GM18517 (cell line): Measurements from ENCODE around the gene EPAS1.

Experiments
- ATAC-seq: cut with Tn5 transposase; IDR thresholded peaks from one replicate; pipeline ENCODE4 v1.9.1; 2021; ENCODE audit warnings: mild to moderate bottlenecking, moderate library complexity; ENCODE audit not compliant: unreplicated experiment

EPAS1 gene

GRCh38 chr2:46430413-46430812 lies 133.2 kb downstream of the EPAS1 start:
- ATAC-seq = no peak

- ATAC-seq = no peak
Measured at GRCh38 chr2:46430992-46431391, 133.8 kb downstream of the EPAS1 start.

- no peak for ATAC-seq
Measured at GRCh38 chr2:46431481-46432235, 134.5 kb downstream of the EPAS1 start.

- no peak for ATAC-seq
Measured at GRCh38 chr2:46434851-46435273, 137.7 kb downstream of the EPAS1 start.

- no peak for ATAC-seq
Measured at GRCh38 chr2:46435353-46435752, 138.1 kb downstream of the EPAS1 start.

GRCh38 chr2:46435796-46436360 lies 138.7 kb downstream of the EPAS1 start:
- no peak for ATAC-seq
